Activated CD8-positive, alpha-beta memory T cell treated with anti-CD3 and anti-CD28 coated beads, Interleukin-2, amount 50 U/mL, for 1 hour (primary cell): ENCODE measurements around the gene SRBD1.

ENCODE experiments used
- DNase-seq: peaks from one replicate; pipeline ENCODE4 v3.0.0-alpha.2; 2020; ENCODE audit errors: extremely low read depth

SRBD1 gene

DNA sequence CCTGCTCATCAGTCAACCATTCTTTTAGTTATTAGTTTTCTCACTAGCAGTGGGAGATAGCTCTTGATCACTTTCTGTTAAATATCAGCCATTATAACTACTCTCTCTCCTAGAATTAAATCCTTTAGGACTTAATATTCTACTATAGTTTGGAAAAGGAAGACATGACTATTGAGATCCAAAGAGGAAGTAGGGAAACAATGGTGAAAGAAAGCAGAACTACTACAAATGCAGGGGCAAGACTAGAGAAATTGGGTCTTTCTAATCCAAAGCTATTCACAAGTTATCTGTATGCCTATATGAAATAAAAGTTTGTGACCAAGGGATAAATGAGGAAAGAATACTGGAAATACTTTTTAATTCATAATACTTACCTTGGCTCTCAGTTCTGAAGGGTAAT is 65.1 kb downstream of the SRBD1 start:
- no peak for DNase-seq

DNA sequence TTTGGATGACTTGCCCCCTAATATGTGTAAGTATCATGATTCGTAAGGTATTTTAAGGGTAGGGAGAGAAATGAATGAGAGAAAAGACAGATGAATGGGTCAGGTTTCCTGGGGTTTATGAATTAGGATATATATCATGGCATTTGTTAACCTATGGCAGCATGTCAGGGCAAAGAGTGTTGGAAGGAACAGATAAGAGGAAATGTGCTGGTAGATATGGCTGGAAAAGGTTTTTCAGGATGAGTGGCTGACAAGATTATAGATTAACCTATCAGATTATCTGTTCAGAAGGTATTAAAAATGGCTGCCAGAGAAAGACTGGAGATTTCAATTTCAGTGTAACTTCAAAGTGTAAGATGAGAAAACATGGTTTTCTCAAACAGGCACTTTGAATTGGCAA is 67.8 kb downstream of the SRBD1 start:
- DNase-seq = no peak

DNA sequence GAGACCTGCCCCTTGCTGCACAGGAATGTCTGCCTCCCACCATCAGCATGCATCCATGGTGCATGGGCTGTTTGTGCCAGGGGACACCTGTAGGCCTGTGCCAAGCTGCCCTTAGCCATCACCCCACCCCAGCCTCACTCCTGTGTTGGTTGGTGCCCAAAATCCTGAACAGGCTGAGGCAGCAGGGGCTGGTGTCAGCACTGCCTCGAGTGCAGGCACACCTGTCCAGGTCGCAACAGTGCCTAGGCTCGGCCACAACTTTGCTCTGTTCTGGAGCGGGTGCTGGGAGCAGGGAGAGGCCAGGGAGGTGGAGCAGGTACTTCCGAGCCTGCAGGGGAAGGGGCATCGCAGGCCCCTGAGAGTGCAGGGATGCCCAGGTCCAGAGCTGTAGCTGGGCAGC is 69.1 kb downstream of the SRBD1 start:
- no peak for DNase-seq

DNA sequence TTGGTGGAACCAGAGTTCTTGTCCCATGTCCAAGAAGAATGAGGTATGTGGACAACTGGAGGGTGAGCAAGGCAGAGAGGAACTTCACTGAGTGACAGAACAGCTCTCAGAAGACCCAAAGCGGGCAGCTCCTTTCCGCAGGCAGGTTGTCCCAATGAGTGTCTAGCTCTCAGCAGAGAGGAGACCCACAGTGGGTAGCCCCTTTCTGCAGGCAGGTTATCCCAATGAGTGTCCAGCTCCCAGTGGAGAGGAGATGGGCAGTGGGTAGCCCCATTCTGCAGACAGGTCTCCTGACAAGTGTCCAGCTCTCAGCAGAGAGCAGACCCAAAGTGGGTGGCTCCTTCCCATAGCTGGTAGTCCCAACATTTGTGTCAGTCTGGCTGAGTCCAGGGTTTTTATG is 69.6 kb downstream of the SRBD1 start:
- DNase-seq = no peak

DNA sequence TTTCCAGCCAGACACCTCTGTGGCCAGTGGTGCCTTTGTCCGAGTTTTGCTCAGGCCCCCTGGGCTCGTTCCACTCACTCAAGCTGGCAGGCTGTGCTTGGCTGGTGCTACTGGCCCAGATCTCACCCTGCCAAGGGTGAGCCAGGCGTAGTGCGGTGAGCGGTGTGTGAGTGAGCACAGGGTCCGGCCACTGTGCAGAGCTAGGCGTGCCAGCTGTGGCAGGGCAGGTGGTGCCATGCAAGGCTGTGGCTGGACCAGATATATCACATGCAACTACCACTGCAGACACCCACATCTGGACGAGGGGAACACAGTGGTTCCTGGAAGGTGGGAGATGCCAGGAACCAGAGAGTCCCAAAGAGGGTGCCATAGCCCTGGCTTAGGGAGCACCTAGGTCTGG is 70.1 kb downstream of the SRBD1 start:
- no peak for DNase-seq

DNA sequence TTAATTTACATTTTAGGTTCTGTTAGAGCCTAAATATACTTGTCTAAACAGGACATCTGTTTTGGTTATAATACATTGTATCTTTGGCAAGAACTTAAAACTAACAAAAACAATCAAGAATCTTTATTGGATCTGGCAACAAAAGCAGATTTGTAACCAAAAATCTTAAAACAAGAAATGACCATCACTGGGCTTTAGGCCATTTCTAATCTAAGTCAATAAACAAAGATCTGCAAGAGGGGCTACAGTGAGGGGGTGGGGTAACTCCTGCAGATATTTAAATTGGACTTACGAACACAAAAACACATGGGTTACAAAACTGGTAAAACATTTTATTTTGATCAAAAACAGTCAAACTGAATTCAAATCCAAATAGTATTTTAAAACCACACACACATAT is 77.3 kb downstream of the SRBD1 start:
- no peak for DNase-seq

DNA sequence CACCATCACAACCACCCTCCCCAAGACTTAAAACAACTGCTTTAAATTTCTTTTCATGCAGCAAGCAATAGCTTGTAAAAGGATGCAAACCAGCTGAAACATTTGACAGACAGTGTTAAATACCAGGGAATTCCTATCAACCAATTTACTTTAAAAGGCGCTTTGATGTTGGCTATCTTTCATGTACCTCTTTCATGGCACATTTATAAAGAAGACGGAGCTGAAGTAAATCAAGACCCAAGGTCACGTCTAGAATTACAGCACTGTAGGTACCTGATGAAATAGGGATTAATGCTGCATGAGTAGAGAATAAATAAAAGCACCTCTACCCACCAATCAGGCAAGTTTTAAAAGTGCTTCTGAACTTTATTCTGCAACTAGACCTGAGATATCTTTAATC is 78.9 kb downstream of the SRBD1 start:
- no peak for DNase-seq

DNA sequence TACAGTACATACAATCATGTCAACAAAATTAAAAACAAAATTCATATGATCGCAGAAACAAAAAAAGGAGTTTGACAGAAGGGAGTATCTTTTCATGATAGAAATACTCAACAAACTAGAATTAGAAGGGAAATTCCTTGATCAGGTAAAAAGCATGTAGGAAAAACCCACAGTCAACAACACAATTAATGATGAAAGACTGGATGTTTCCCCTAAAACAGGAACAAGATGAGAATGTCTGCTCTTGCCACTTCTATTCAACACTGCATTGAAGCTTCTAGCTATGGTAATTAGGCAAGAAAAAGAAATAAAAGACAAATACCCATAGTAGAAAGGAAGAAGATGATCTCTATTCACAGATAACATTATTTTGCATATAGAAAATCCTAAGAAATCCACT is 87.1 kb downstream of the SRBD1 start:
- DNase-seq = no peak

DNA sequence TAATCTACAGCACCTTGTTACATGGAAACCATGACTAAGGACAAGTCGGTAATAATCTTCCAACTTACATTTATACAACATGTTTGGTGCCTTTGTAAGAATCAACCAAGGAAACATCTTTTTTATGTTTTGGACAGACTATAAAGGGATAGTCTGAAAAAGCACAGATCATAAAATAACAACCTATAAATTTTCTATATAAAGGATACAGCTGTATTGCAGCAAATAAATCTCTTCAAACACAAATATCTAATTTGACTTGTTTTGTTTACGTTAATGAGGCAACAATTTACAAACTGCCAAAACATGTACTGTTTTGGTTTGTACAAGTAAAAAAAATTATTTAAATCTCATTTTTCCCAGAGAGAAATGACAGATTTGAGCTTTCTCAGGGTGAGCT is 92.5 kb downstream of the SRBD1 start:
- DNase-seq = no peak

DNA sequence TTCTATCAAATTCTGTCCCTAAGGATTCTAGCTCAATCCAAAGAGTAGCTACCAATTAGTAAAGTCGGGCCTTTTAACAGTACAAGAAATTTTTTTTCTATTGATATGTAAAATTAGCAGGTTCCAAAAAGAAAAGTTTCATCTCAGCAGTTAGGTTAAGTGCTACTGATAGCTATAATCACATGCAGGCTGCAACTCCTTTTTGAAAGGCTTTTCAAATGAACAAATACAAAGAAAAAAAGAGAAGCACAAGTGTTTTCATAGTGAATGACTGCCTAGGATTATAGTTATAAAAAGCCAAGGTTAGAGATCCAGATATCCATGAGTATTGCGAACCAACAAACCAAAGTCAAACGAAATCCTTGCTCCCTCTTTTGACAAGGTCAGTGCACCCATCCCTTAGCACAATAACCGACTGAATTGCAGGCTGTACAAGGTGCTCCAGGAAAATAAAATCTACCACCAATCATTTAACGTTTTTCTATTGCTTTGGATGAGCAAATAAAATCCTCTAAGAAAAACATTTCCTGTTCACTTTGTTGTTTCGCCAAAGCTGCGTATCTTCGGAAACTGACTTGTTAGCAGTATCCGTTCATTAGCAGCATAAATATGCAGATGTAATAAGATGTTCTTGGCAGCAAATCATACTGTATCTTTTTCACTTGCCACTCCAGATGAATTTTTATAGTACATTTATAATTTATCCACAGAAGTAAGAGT is 100.2 kb downstream of the SRBD1 start:
- no peak for DNase-seq

DNA sequence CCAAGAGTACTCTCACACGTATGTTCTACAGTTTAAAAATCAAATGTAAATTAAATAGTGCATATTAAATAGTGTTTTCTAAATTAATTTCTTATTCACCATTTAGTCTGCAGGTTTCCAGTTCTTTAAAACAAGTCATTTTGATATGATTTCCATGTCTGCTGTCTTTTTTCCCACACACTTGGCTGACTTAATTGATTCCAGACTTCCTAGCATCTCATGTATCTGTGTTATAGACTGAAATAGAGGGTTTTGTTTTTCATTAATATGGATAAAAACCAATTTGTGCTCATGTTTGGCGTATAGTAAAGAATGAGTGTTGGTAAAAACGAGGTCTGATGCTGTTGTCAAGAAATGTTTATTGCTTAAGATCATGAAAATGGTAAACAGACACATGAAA is 104.3 kb downstream of the SRBD1 start:
- no peak for DNase-seq

DNA sequence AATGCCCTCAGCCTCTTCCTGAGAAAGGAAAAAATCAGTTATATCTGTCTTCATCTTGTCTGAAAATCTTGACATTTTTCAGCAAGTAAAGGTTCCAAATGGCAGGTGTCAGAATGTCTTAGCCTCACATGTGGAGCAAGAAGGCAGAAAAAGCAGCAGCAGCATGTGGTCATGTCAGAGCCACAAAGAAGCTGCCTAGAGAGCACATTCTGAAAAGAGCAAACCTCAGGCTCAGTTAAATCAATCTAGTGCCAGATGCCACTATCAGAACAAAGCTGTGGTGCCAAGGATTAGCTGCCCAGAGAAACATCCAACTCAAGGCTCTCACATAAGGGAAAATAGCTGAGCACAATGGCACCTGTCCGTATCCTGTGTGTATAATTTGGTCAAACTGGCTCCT is 105.9 kb downstream of the SRBD1 start:
- DNase-seq = no peak

DNA sequence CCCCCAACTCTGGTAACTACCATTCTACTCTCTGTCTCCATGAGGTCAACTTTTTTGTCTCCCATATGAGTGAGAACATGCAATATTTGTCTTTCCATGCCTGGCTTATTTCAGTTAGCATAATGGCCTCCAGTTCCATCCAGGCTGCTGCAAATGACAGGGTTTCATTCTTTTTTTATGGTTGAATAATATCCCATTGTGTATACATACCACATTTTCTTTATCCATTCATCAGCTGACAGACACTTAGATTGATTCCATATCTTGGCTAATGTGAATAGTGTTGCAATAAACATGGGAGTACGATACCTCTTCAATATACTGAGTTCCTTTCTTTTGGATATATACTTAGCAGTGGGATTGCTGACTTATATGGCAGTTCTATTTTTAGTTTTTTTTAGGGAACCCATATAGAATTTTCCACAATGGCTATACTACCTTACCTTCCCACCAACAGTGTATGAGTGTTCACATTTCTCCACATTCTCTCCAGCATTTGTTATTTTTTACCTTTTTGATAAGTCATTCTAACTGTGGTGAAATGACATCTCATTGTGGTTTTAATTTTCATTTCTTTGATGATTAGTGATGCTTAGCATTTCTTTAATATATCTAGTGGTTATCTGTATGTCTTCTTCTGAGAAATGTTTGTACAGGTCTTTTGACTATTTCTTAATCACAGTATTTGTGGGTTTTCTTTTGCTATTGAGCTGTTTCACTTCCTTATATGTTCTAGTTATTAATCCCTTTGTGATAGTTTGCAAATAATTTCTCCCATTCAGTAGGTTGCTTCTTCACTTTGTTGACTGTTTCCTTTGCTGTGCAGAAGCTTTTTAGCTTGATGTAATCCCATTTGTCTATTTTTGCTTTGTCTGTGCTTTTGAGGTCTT is 112.2 kb downstream of the SRBD1 start:
- no peak for DNase-seq

DNA sequence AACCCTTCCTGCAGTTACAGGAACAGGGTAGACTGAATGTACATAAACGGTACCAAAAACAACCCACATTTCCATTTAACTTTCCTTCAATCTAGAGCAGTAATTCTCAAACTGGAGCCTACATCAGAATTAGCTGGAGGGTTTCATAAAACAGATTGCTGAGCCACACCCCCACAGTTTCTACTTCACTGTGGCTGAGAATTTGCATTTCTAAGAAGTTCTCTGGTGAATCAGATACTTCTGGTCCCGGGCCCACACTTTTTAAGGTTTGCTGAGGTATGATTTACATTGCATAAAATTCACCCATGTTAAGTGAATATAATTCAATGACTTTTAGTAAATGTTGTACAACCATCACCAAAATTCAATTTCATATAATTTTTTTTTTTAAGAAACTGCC is 113.7 kb downstream of the SRBD1 start:
- no peak for DNase-seq

DNA sequence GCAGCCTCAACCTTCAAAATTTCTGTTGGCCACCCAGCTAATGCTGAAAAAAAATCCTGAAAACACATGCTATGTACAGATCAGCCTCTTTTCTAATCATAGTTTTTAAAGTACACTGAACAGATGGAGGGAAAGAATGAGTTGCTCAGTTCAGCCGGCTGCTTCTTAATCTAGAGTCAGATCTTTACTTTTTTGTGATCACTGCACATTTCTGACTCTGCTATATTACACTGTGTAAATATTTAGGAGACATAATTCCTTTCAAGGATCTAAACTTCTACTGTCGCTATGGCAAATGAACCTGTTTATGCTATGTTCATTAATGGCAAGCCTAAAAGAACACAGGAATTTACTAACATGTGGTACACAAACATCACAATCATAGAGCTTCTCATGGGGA is 114.2 kb downstream of the SRBD1 start:
- DNase-seq = no peak

DNA sequence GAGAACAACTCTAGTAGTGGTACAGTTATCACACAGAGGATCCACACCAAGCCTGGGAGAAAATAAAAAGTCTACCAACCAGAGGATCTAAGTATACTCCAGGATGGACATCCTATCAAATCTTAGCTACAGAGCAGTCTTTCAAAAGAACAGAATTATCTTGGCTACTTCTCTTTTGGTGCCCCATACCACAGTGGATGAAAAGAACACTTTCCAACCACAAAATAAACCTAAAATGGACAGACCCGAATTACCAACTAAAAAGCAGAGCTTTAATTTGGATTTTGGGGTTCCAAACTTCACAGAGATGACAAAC is 116.1 kb downstream of the SRBD1 start:
- DNase-seq = no peak

DNA sequence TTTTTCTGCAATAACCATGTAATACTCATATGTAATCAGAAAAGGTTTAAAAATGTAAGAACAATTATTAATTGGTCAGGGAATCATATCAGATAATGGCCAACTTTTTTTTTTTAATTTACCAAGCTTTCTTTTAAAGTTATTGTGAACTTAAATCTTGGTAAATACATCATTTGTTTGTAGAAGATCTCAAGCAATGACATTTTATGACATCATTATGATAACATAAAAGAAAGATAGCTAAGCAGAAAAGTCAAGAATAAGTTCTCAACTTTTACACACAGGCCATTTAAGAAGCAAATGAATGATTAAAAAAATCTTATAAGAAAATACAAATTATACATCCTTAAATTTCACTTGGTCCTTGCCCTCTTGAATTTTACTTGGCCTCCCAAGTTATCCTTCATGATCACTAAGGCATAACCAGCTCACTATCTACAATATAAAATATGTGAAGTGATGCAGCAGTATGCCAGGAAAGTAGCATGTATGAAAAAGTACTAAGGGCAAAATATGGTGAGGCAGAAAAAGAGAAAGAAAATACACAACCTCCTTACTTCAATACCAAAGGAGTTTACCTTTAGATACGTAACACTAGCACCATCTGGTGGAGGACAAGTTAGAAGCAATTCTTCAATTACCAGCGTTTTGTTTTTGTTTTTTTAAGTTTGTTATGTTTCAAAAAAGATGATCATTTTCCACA is 116.6 kb downstream of the SRBD1 start:
- DNase-seq = peak; percentile 9

DNA sequence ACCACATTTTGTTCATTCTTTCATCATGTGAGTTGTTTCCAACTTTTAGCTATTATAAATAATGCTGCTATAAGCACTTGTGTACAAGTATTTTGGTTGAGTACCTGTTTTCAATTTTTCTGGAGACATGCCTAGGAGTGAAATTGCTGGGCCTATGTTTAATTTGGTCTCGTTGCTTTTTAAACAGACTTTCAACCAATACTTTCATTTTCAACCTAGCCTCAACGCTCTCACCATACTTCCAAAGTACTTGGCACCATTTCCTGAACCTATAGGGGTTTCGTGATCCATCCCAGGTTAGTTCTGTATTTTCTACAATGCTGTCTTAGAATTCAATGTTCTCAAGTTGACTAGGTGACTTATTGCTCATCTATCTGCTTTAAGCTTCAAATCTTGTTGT is 126.1 kb downstream of the SRBD1 start:
- DNase-seq = no peak

DNA sequence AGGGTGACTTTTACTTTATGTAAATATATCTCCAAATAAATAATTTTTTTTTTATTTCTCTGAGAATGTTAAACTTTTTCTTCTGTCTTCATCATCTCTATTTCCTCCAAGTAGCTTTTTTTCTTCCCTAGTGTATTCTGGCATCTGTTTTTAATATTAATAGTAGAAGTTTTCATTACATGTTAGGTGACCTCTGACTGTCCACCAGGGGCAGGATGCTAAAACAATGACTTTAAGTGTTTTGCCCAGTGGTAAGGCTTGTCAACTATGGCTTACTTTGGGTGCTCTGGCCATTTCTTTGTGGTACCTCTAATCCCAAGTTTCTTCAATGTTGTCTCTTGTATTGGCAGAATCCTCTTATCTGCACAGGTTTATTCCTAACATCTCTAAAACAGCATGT is 127.1 kb downstream of the SRBD1 start:
- no peak for DNase-seq

DNA sequence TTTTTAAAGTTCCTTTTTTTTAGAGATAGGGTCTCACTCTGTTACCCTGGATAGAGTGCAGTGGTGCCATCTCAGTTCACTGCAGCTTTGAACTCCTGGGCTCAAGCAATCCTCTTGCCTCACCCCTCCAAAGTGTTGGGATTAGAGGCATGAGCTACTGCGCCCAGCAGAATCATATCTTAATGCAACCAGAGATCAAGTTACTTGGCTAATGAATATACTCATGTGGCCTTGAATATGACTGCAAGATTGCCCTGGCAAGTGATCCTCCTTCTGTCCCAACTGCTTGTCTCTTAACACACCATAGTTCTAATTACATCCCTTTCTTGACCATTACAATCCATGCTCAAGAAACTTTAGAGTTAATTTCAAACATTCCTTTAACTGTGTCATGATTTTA is 133.5 kb downstream of the SRBD1 start:
- DNase-seq = no peak

DNA sequence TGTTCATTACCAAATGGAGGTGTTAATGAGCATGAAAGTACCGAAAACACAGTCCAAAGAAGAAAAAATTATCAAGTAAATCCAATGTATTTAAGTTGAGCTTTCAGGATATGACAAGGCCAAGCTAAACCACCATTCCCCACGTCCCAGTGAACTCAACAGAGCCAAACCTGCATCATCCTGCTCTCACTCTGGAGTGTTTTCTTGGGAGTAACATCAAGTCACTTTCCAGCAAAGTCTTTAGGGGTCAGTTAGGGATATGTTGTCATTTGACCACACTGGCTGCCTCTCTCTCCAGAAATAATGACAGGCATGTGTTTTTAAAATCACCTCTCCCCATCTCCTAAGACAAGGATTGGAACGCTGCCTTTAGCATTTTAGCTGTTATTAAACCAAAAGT is 140.5 kb downstream of the SRBD1 start:
- no peak for DNase-seq

DNA sequence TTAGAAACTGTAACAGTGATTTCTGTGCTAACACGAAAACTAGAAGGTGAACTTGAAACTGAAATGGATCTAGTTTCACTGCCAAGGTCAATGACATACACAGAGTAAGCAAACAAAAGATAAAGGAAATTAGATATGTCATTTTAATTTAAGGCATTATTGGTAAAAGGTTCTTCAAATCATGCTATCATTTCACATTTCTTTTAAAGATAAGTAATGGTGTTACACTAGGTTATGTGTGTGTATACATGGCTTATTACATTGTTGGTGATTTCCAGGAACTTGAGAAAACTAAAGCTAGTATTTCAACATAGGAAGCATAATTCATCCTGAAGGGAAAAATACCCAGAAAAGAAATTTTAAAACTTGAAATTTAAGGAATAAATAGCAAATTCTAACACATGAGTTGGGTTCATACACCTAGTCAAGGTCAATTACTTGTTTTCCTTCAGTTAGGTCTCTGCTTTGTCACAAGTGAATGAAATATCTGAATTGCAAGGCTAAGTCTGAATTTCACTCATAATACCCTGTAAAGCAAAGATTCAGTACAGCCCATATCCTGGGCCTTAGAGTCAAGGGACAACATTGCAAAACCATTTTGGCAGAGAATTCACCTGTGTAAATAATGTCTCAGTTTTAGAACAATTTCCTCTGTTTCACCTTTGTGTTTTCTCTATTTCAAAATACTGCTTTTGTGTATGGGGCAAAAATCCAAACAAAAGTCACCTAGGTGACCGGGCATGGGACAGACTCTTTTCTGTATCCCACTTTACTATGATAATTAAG is 141.6 kb downstream of the SRBD1 start:
- DNase-seq = no peak
